GM12864 (cell line): ENCODE data around the gene KLF13.

Source experiments
- DNase-seq: peaks from one replicate; pipeline ENCODE4 v3.0.0-alpha.2; 2011; ENCODE audit warnings: low read depth
- H3K4me3 ChIP-seq: 2 replicates; pipeline ENCODE4 v1.5.1; 2011; ENCODE audit warnings: mild to moderate bottlenecking, low read depth, low read length, control low read depth
- CTCF ChIP-seq: IDR thresholded peaks from 2 replicates; pipeline ENCODE4 v1.5.1; 2011; ENCODE audit warnings: low read depth, mild to moderate bottlenecking, moderate library complexity, low read length, control low read depth, inconsistent platforms; ENCODE audit errors: missing control alignments

The KLF13 gene

DNA sequence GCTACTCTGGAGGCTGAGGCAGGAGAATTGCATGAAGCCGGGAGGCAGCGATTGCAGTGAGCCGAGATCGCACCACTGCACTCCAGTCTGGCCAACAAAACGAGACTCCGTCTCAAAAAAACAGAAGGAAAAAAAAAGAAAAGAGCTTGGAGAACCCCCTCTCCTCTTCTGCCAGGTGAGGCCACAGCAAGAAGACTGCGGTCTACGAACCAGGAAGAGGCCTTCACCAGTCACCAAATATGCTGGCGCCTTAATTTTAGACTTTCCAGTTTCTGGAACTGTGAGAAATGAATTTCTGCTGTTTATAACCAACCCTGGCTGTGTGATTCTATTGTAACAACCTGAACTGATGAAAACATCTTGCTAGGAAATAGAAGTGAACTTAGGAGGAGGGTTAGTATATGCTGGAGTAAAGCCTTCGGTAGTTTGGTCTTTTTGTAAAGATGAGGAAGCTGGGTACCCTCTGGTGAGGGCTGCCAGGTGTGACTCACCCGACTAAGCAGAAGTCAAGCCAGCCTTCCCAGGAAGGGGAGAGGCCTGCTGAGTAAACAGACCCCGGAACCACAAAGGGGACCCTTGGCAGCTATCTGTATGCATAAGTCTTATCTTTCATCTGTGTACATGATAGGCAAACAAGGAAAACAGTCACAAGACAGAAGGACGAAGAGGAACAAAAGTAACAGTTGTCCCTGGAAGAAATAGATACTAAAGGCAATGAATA, 78.7 kb downstream of the KLF13 start:
- TF ChIP-seq CTCF: no peak
- no peak for DNase-seq
- H3K4me3 ChIP-seq: no peak overlapping the region

DNA sequence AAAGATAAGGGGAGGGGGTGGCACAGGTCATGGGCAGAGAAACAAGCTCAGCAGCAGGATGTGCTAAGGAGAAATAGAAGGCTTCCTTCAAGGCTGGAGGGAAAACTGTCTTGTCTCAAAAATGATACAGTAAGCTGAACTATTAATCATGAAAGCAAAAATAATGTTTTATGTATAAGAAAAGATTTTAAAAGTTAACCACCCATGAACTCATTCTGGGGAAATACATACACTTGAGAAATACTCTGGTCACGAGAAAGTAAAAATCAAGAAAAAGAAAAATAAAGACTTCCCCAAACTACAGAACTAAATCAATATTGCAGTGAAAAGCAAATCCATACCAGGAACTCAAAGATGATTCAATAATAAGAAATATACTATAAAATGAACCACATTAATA, 80.7 kb downstream of the KLF13 start:
- no peak for TF ChIP-seq CTCF
- DNase-seq: no peak
- H3K4me3 ChIP-seq: no peak overlapping the region

DNA sequence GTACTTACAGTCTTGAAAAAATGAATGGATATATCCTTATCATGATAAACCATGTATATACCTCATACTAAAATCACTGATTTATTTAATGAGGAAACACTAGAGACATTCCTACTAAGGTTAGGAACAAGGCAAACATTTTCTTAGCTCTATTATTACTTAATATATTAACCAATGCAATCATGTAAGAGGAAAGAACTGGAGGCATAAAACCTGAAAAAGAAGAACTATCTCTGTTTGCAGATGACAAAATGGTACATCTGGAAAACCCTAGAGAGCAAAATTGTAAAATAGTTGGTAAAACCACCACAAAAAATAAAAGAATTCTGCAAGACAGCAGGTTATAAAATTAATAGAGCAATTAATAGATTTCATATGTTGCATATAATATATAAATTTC, 81.2 kb downstream of the KLF13 start:
- DNase-seq: no peak
- no peak overlapping the region for H3K4me3 ChIP-seq
- no peak for TF ChIP-seq CTCF

DNA sequence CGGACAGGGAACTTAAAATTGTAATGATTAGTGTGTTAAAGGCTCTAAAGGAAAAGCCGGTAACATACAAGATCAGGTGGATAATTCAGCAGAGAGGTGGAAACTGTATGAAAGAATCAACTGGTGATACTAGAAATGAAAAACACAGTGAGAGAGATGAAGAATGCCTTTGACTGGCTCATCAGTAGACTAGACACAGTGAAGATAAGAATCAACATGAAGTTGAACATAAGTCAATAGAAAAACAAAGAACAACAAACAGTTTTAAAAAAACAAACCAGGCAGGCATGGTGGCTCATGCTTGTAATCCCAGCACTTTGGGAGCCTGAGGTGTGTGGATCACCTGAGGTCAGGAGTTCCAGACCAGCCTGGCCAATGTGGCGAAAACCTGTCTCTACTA, 82.1 kb downstream of the KLF13 start:
- H3K4me3 ChIP-seq: no peak overlapping the region
- TF ChIP-seq CTCF: no peak
- DNase-seq: no peak

- no peak for DNase-seq
- no peak for TF ChIP-seq CTCF
- H3K4me3 ChIP-seq: no peak overlapping the region
These were observed 82.5 kb downstream of the KLF13 start for GRCh38 chr15:31409171-31409570.

DNA sequence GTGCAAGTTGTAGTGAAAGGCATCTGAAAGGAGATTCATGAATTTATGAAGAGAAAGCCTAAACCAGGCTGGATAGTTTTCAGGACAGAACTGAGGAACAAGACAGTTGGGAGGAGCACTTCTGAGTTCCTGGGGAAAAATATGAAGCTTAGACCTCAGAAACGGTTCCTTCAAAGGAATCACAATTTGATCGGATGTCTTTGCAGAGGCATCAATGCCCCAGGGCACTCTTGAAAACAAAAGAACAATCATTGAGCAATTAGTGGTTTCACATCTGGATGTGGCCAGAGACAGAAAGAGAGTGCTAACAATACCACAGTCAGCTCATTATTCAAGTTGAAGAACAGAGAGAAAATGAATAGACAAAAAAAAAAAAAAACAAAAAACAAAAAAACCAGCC, 86.2 kb downstream of the KLF13 start:
- no peak for TF ChIP-seq CTCF

GRCh38 chr15:31415201-31415600, 88.6 kb downstream of the KLF13 start:
- no peak for DNase-seq
- no peak for TF ChIP-seq CTCF
- no peak overlapping the region for H3K4me3 ChIP-seq

More for the DNA sequence above, 86.2 kb downstream of the KLF13 start:
- H3K4me3 ChIP-seq: no peak overlapping the region
- DNase-seq: no peak
